Vagina (tissue), 2 donors: ENCODE measurements around the gene EDN3. TPM values are rescaled to one million over a fixed set of nuclear protein-coding genes. Genes with fewer than 3 reads are reported as not detected.

Source experiments
- DNase-seq, 2 donors: peaks; one replicate each; pipeline ENCODE4 v3.0.0-alpha.2; 2017; ENCODE audit errors: extremely low spot score in 2 of 2
- H3K27ac ChIP-seq: fragments of 200-600 bp; sonication (generic); one replicate; pipeline ENCODE4 v1.5.1; 2019
- H3K27me3 ChIP-seq: fragments of 200-600 bp; sonication (generic); one replicate; pipeline ENCODE4 v1.5.1; 2019
- H3K36me3 ChIP-seq, 2 donors: fragments of 200-600 bp; sonication (generic); one replicate each; pipeline ENCODE4 v1.5.1; 2017 to 2019
- H3K4me1 ChIP-seq: fragments of 200-600 bp; sonication (generic); one replicate; pipeline ENCODE4 v1.5.1; 2019
- H3K4me3 ChIP-seq, 2 donors: fragments of 200-600 bp; sonication (generic); 1 replicate in 1 of 2; 2 replicates in 1 of 2; pipeline ENCODE4 v1.5.1; 2016 to 2019
- H3K9me3 ChIP-seq: fragments of 200-600 bp; sonication (generic); one replicate; pipeline ENCODE4 v1.5.1; 2019
- POLR2A ChIP-seq, 2 donors: fragments of 450-650 bp; IDR thresholded peaks; one replicate each; pipeline ENCODE4 v1.6.1; 2017; ENCODE audit warnings: antibody characterized with exemption in 2 of 2, mild to moderate bottlenecking in 2 of 2, moderate library complexity in 2 of 2
- POLR2AphosphoS5 ChIP-seq, 2 donors: sonication (generic); formaldehyde crosslinking; IDR thresholded peaks; one replicate each; pipeline ENCODE4 v1.9.0; 2017; ENCODE audit warnings: antibody characterized with exemption in 2 of 2, mild to moderate bottlenecking in 2 of 2, low read depth in 1 of 2; ENCODE audit not compliant: insufficient read depth in 1 of 2
- intact Hi-C: fragments of 100-400 bp; cut with DNase I; formaldehyde crosslinking; loops from one replicate; pipeline ENCODE4 v1.15.1; 2023
- total RNA-seq: library from RNA; depleted of rRNA; stranded (reverse); fragments of >200 nt; gene quantifications from one replicate; pipeline ENCODE4 v1.2.3, GENCODE V29; 2016
- TF ChIP-seq, protein P1 (sequence below), 3 experiments: fragments of 450-650 bp in 2 of 3; fragments of 200-600 bp in 1 of 3; sonication (generic) in 1 of 3; IDR thresholded peaks; one replicate each; pipeline ENCODE4 v1.5.1; 2017 to 2019; ENCODE audit warnings: antibody characterized with exemption in 3 of 3, mild to moderate bottlenecking in 2 of 3, moderate library complexity in 2 of 3

EDN3 gene
- total RNA-seq, 1 donor from 2014 or later = 220 TPM

DNA sequence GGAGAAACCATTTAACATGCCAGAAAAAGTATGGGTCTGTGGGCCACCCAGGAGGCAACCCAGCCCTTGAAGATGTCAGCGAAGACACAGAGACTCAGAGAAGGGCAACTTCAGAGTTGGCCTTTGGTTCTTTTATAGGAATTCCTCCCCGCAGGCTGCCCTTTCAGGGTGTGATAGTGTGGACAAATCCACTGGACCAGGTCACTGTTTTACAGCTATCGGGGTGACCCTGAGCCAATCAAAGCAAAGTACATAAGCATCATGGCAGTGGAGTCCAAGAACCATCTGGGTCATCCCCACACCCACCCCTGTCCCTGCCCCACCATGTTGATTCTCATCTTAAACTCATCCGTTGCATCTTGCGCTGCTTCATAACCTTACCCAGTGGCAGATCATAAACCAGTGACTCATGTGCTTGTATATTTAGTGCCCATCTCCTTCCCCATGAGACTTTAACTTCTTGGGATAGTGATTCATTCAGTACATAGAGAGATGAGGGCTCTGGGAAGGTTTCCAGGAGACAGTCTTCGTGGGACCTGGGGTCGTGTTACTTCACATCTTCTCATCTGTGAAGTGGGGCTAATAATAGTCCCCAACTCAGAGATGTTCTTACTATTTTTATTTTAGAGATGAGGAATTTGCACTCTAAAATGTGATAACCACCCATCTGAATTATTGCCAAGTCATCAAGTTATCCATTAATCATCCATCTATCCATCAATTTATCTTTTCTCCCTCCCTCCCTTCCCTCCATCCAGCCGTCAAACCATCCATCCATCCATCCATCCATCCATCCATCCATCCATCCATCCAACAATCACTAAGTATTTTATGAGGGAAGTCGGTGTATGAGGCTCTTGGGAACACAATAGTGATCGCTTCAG is 51.0 kb downstream of the EDN3 start:
- H3K9me3 ChIP-seq = no peaks in the 10 kb centered on the region
- no peaks in the 10 kb centered on the region for H3K4me1 ChIP-seq
- H3K4me3 ChIP-seq = no peak overlapping the region
- TF ChIP-seq POLR2A (IDR thresholded peaks at IDR 0.05) (no peak), POLR2AphosphoS5 (IDR thresholded peaks at IDR 0.05; ENCODE audit: insufficient read depth in 1 of 2, low read depth in 1 of 2) (no peak)
- TF ChIP-seq, protein P1, sequence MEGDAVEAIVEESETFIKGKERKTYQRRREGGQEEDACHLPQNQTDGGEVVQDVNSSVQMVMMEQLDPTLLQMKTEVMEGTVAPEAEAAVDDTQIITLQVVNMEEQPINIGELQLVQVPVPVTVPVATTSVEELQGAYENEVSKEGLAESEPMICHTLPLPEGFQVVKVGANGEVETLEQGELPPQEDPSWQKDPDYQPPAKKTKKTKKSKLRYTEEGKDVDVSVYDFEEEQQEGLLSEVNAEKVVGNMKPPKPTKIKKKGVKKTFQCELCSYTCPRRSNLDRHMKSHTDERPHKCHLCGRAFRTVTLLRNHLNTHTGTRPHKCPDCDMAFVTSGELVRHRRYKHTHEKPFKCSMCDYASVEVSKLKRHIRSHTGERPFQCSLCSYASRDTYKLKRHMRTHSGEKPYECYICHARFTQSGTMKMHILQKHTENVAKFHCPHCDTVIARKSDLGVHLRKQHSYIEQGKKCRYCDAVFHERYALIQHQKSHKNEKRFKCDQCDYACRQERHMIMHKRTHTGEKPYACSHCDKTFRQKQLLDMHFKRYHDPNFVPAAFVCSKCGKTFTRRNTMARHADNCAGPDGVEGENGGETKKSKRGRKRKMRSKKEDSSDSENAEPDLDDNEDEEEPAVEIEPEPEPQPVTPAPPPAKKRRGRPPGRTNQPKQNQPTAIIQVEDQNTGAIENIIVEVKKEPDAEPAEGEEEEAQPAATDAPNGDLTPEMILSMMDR (IDR thresholded peaks at IDR 0.05) = no peak
- intact Hi-C loops = no loop called here
- no peak overlapping the region for H3K27ac ChIP-seq
- no peaks in the 10 kb centered on the region for H3K36me3 ChIP-seq
- DNase-seq = no peak
- H3K27me3 ChIP-seq = no peaks in the 10 kb centered on the region

DNA sequence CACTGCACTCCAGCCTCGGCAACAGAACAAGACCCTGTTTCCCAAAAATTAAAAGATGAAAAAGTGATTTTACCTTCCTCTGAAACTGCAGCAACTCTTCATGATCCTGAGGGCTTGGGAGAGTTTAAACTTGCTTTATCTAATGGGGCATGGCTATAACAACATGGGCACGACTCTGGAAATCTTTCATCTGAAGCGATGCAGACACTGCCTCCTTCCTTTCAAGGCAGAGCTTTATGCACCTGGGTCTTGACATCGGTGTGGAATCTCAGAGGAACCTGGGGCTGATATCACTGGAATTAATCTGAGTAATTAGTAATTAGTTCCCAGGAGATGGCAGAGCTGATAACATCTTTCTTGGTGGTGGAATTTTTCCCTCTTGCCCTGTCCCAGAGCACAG is 52.1 kb downstream of the EDN3 start:
- no peak overlapping the region for H3K27ac ChIP-seq
- no peaks in the 10 kb centered on the region for H3K9me3 ChIP-seq
- DNase-seq = no peak
- no peaks in the 10 kb centered on the region for H3K27me3 ChIP-seq
- TF ChIP-seq, protein P1 (IDR thresholded peaks at IDR 0.05) = no peak
- no peak for TF ChIP-seq POLR2AphosphoS5 (IDR thresholded peaks at IDR 0.05; ENCODE audit: insufficient read depth in 1 of 2, low read depth in 1 of 2)
- no peak for TF ChIP-seq POLR2A (IDR thresholded peaks at IDR 0.05)
- no peak overlapping the region for H3K4me3 ChIP-seq
- H3K36me3 ChIP-seq = no peaks in the 10 kb centered on the region
- intact Hi-C loops = no loop called here
- no peaks in the 10 kb centered on the region for H3K4me1 ChIP-seq

DNA sequence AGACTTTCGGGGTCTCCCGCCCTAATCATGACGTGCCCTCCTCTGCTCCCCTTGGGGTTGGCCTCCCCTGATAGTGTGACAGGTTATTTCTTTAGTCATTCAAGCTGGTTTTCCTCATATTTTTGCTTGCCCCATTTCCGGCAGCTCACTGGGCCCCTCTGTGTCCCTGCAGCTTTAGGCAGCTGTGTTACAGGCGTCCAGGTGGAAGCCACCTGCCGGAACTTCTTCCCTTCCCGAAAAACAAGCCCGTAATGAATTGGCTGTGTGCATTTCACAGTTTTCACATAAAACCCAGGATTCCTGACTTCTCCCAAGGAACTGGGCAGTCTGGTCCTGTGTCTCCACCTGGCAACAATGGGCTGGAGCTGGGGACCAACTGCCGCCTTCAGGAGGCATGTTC is 52.6 kb downstream of the EDN3 start:
- TF ChIP-seq POLR2A (IDR thresholded peaks at IDR 0.05) = no peak
- TF ChIP-seq, protein P1 (IDR thresholded peaks at IDR 0.05) = no peak
- TF ChIP-seq POLR2AphosphoS5 (IDR thresholded peaks at IDR 0.05; ENCODE audit: insufficient read depth in 1 of 2, low read depth in 1 of 2) = no peak
- H3K4me3 ChIP-seq = no peak overlapping the region

DNA sequence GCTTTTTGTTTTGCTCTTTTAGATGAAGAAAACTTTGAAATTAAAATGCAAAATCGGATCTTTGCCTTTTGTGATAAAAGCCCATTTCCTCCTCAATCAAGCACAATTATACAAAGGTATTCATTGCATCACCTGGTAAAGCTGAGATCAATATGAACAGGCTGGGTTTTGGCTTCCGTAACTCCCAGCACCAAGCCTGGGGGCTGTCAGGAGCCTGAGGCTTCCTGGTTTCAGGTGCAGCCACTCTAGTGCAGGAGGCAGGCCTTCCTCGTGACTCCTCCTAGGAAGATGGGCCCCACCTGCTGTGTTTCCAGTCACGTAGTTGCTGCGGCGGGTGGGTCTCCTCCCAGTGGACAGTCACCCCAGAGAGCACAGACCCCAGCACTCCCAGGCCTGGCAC is 54.0 kb downstream of the EDN3 start:
- no peak for DNase-seq
- TF ChIP-seq POLR2A (IDR thresholded peaks at IDR 0.05) = no peak
- Histone ChIP-seq H3K36me3 (no peaks in the 10 kb centered on the region), H3K27me3 (no peaks in the 10 kb centered on the region), H3K4me3 (no peak overlapping the region), H3K4me1 (no peaks in the 10 kb centered on the region), H3K9me3 (no peaks in the 10 kb centered on the region), H3K27ac (no peak overlapping the region)
- intact Hi-C loops = no loop called here

More for the DNA sequence above, 52.6 kb downstream of the EDN3 start:
- no peaks in the 10 kb centered on the region for H3K4me1 ChIP-seq
- intact Hi-C loops = no loop called here
- no peak overlapping the region for H3K27ac ChIP-seq
- no peaks in the 10 kb centered on the region for H3K36me3 ChIP-seq
- H3K9me3 ChIP-seq = no peaks in the 10 kb centered on the region
- DNase-seq = no peak
- H3K27me3 ChIP-seq = no peaks in the 10 kb centered on the region

DNA sequence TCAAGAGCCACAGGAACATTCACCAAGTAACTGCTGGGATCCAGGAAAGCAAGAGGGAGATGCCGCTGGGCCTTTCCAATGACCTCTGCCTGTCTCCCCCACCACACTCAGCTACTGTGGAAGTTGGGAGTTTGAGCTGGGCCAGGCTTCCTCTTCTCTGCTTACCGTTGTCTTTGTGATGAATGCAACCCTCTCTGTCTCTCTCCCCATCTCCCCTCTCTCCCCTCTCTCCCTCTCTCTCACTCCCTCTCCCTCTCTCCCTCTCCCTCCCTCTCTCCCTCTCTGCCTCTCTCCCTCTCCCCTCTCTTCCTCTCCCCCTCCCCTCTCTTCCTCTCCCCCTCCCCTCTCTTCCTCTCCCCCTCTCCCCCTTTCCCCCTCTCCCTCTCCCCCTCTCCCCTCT is 54.8 kb downstream of the EDN3 start:
- intact Hi-C loops = no loop called here
- TF ChIP-seq POLR2AphosphoS5 (IDR thresholded peaks at IDR 0.05; ENCODE audit: insufficient read depth in 1 of 2, low read depth in 1 of 2) = no peak
- TF ChIP-seq, protein P1 (IDR thresholded peaks at IDR 0.05) = no peak
- no peak for TF ChIP-seq POLR2A (IDR thresholded peaks at IDR 0.05)

More for the DNA sequence above, 54.8 kb downstream of the EDN3 start:
- no peak for DNase-seq
- Histone ChIP-seq H3K4me3 (no peak overlapping the region), H3K9me3 (no peaks in the 10 kb centered on the region), H3K4me1 (no peaks in the 10 kb centered on the region), H3K27ac (no peak overlapping the region), H3K27me3 (no peaks in the 10 kb centered on the region), H3K36me3 (no peaks in the 10 kb centered on the region)
